ENCODE data around the gene PLA2G2C. TPM values are rescaled to one million over a fixed set of nuclear protein-coding genes. Genes with fewer than 3 reads are reported as not detected.

Gene PLA2G2C
- total and polyA plus RNA-seq, 2 of the 13 experiments (the other 11 are each of a cell fraction or from before 2014, with no cell fraction given): not detected

- in situ Hi-C loops (cut with HindIII; ENCODE audit: extremely low pct_ligation_motif_present, low pct_unique_long_range_greater_than_20kb): loop anchor here (5.0 kb wide), 2 partner anchors 180 to 230 kb away; partner anchors contain the start of gene PLA2G2E
- Histone ChIP-seq H3K27me3 (ENCODE audit: control insufficient read depth in 1 of 2, insufficient read depth in 2 of 2, low read length in 2 of 2) (peaks cover 0 to 1% of the 10 kb centered on the region in 2 experiments; a peak in 1 of 5 replicates), H3K4me3 (replicated peaks in 1 of 3; ENCODE audit: insufficient read depth in 1 of 3, low read depth in 2 of 3, low read length in 3 of 3) (no peak overlapping the region), H3K36me3 (replicated peaks in 1 of 2; ENCODE audit: control insufficient read depth in 1 of 2, insufficient read depth in 2 of 2, low read length in 2 of 2) (no peaks in the 10 kb centered on the region), H3K9ac (ENCODE audit: insufficient read depth, low read depth, low read length) (no peak overlapping the region), H3K4me2 (ENCODE audit: low read depth, low read length) (no peak overlapping the region; the same call in 1 of the 2 replicates), H3K9me3 (ENCODE audit: low read length) (no peaks in the 10 kb centered on the region), H3K79me2 (ENCODE audit: insufficient read depth, low read length) (no peaks in the 10 kb centered on the region), H3K27ac (ENCODE audit: extremely low read length, insufficient read depth, low read length) (no peak overlapping the region), H2AFZ (ENCODE audit: low read length) (no peak overlapping the region), H4K20me1 (ENCODE audit: insufficient read depth, low read length) (no peaks in the 10 kb centered on the region), H3K4me1 (ENCODE audit: insufficient read depth, low read length) (peaks cover 17% of the 10 kb centered on the region)
- intact Hi-C loops (cut with micrococcal nuclease; ENCODE audit: unreplicated experiment): loop anchor here (1.0 kb wide), 2 partner anchors 177 to 234 kb away; no protein-coding TSS in a partner anchor
- ATAC-seq: no peak
- BruUV-seq (replicated peaks): no TSS peak
- ChIA-PET POLR2A (interaction anchor here (0.7 to 1.3 kb wide), 2 partner anchors 177 to 232 kb away, joined by 3 to 11 read pairs; no protein-coding TSS in a partner anchor), CTCF (ENCODE audit: low intra/inter-chr PET ratio, low total read pairs) (interaction anchor here (0.7 to 3.6 kb wide), 3 partner anchors 178 to 235 kb away, joined by 3 to 30 read pairs (median 15); no protein-coding TSS in a partner anchor)
- DNase-seq (ENCODE audit: low spot score): no peak
- WGBS (ENCODE audit: low lambda C conversion rate): 97% methylated on average over 2 of the region's 7 CpGs
- FAIRE-seq: no peak
- no peak for TF ChIP-seq ZNF282 (IDR thresholded peaks at IDR 0.05; ENCODE audit: partially characterized antibody)
- TF ChIP-seq LRRFIP1 (CRISPR knock-in tag; conservative IDR thresholded peaks at IDR 0.05): no peak
- TF ChIP-seq MTF2 (CRISPR knock-in tag; IDR thresholded peaks at IDR 0.05; ENCODE audit: borderline replicate concordance): no peak
- TF ChIP-seq ASH2L (IDR thresholded peaks at IDR 0.05; ENCODE audit: insufficient read length, low read depth, low read length): no peak
- no peak for TF ChIP-seq SNAPC5 (CRISPR knock-in tag; IDR thresholded peaks at IDR 0.05; ENCODE audit: borderline replicate concordance)
- TF ChIP-seq ZNF597 (CRISPR knock-in tag; IDR thresholded peaks at IDR 0.05): no peak
- TF ChIP-seq ATF3 (CRISPR knock-in tag; IDR thresholded peaks at IDR 0.05): no peak
- no peak for TF ChIP-seq ZNF33A (CRISPR knock-in tag; IDR thresholded peaks at IDR 0.05; ENCODE audit: borderline replicate concordance)
- TF ChIP-seq ZNF124 (CRISPR knock-in tag; IDR thresholded peaks at IDR 0.05): no peak
- TF ChIP-seq ZNF24 (IDR thresholded peaks at IDR 0.05): no peak
- TF ChIP-seq NR3C1 (CRISPR knock-in tag; IDR thresholded peaks at IDR 0.05): no peak
- TF ChIP-seq NR1H2 (CRISPR knock-in tag; IDR thresholded peaks at IDR 0.05; ENCODE audit: borderline replicate concordance, low read depth): no peak
- 0 out of 2 replicates have a peak, but pooled peaks have one; percentile 21 for TF ChIP-seq UBTF (CRISPR knock-in tag; IDR thresholded peaks at IDR 0.05)
- 0 out of 2 replicates have a peak, but pooled peaks have one; percentile 6 for TF ChIP-seq ZNF225 (CRISPR knock-in tag; IDR thresholded peaks at IDR 0.05)
- no peak for TF ChIP-seq HCFC1 (IDR thresholded peaks at IDR 0.05; ENCODE audit: low read depth, low read length)
- no peak for TF ChIP-seq ZKSCAN5 (CRISPR knock-in tag; IDR thresholded peaks at IDR 0.05)
- 0 out of 2 replicates have a peak, but pooled peaks have one; percentile 0 for TF ChIP-seq HNF4A (CRISPR knock-in tag; IDR thresholded peaks at IDR 0.05)
These were observed 33.8 kb downstream of the PLA2G2C start for GRCh38 chr1:20152599-20152930.

Data from HepG2 (cell line).